H1 (cell line): ENCODE data around the gene DZIP1L. TPM values are rescaled to one million over a fixed set of nuclear protein-coding genes. Genes with fewer than 3 reads are reported as not detected.

ENCODE experiments used
- CTCF ChIA-PET: fragments of 300-600 bp; sonication (Branson Sonifier 250); formaldehyde crosslinking; loops from one replicate; lab custom pipeline; 2021; ENCODE audit not compliant: partially characterized antibody; lab: Charles Lee
- POLR2A ChIA-PET: fragments of 300-600 bp; sonication (Branson Sonifier 250); formaldehyde crosslinking; loops from one replicate; lab custom pipeline; 2021; ENCODE audit warnings: inconsistent platforms; ENCODE audit not compliant: partially characterized antibody; lab: Charles Lee
- DNase-seq, 2 experiments: peaks; one replicate each; pipeline versions ENCODE4 v3.0.0 to v3.0.0-alpha.2; 2010 to 2022; ENCODE audit warnings: low spot score in 2 of 2, low read depth in 1 of 2, mixed read lengths in 1 of 2
- FAIRE-seq: peaks from 2 replicates; lab custom pipeline; 2011; peaks lifted over from hg19 to GRCh38; lab: Jason Lieb, UNC
- H2AFZ ChIP-seq: 2 replicates; pipeline ENCODE4 v1.8.1; 2012; ENCODE audit warnings: low read length, inconsistent platforms
- H2AK5ac ChIP-seq: 2 replicates; pipeline ENCODE4 v1.6.1; 2013; ENCODE audit warnings: low read depth, low read length
- H2BK120ac ChIP-seq: replicated peaks from 2 replicates; pipeline ENCODE3; 2013; ENCODE audit warnings: low read depth, low read length, inconsistent platforms
- H2BK12ac ChIP-seq: 2 replicates; pipeline ENCODE4 v1.6.1; 2013; ENCODE audit warnings: low read depth, low read length
- H2BK15ac ChIP-seq: 2 replicates; pipeline ENCODE4 v1.6.1; 2013; ENCODE audit warnings: low read length
- H2BK20ac ChIP-seq: 2 replicates; pipeline ENCODE4 v1.6.1; 2013; ENCODE audit warnings: low read length
- H2BK5ac ChIP-seq: 2 replicates; pipeline ENCODE4 v1.6.1; 2013; ENCODE audit warnings: low read depth, low read length
- H3K14ac ChIP-seq: 2 replicates; pipeline ENCODE4 v1.6.1; 2013; ENCODE audit warnings: inconsistent platforms; ENCODE audit not compliant: insufficient read length
- H3K18ac ChIP-seq: 2 replicates; pipeline ENCODE4 v1.6.1; 2013; ENCODE audit warnings: low read length; ENCODE audit errors: extremely low read depth
- H3K23ac ChIP-seq: 2 replicates; pipeline ENCODE4 v1.6.1; 2013; ENCODE audit warnings: inconsistent platforms; ENCODE audit not compliant: insufficient read length
- H3K23me2 ChIP-seq: 2 replicates; pipeline ENCODE4 v1.6.1; 2013; ENCODE audit warnings: low read depth, low read length
- H3K27ac ChIP-seq: 2 replicates; pipeline ENCODE4 v1.6.1; 2011; ENCODE audit warnings: low read depth, low read length, inconsistent platforms
- H3K27me3 ChIP-seq, 4 experiments: replicated peaks in 1 of 4; 1 replicate in 1 of 4; 2 replicates in 3 of 4; pipeline versions ENCODE4 v1.6.1 to v1.8.1; 2011 to 2013; ENCODE audit warnings: low read length in 3 of 4, mild to moderate bottlenecking in 3 of 4, inconsistent platforms in 2 of 4, mixed read lengths in 2 of 4, moderate library complexity in 1 of 4; ENCODE audit not compliant: control insufficient read depth in 3 of 4, insufficient read depth in 3 of 4; ENCODE audit errors: extremely low read depth in 1 of 4
- H3K36me3 ChIP-seq, 4 experiments: 2 replicates each; pipeline versions ENCODE4 v1.6.1 to v1.8.1; 2011 to 2013; ENCODE audit warnings: mild to moderate bottlenecking in 4 of 4, low read length in 3 of 4, moderate library complexity in 2 of 4, control low read depth in 1 of 4, inconsistent platforms in 1 of 4; ENCODE audit not compliant: insufficient read depth in 4 of 4, control insufficient read depth in 2 of 4
- H3K4ac ChIP-seq: replicated peaks from 2 replicates; pipeline ENCODE3; 2013; ENCODE audit warnings: low read length, low read depth, mixed read lengths, inconsistent platforms; ENCODE audit not compliant: insufficient read length
- H3K4me1 ChIP-seq, 4 experiments: replicated peaks in 1 of 4; 1 replicate in 1 of 4; 2 replicates in 3 of 4; pipeline versions ENCODE4 v1.6.1 to v1.8.1; 2011 to 2013; ENCODE audit warnings: low read length in 3 of 4, inconsistent platforms in 2 of 4, mixed read lengths in 1 of 4; ENCODE audit not compliant: insufficient read depth in 4 of 4, control insufficient read depth in 3 of 4
- H3K4me2 ChIP-seq, 2 experiments: 2 replicates each; pipeline versions ENCODE4 v1.6.1 to v1.8.1; 2011 to 2013; ENCODE audit warnings: low read depth in 2 of 2, low read length in 2 of 2, control low read depth in 1 of 2, inconsistent platforms in 1 of 2, mild to moderate bottlenecking in 1 of 2; ENCODE audit not compliant: insufficient read depth in 1 of 2
- H3K4me3 ChIP-seq, 4 experiments: fragments of 200-600, 300-600 bp in 1 of 4; sonication (generic), shearing (Covaris generic), sonication (Bioruptor Twin) in 1 of 4; 2 replicates each; pipeline versions ENCODE4 v1.5.1 to v1.8.1; 2011 to 2016; ENCODE audit warnings: low read length in 4 of 4, low read depth in 3 of 4, control low read depth in 2 of 4, inconsistent platforms in 2 of 4, mild to moderate bottlenecking in 2 of 4, mixed read lengths in 1 of 4, moderate library complexity in 1 of 4; ENCODE audit not compliant: insufficient read depth in 2 of 4; ENCODE audit errors: extremely low read depth in 1 of 4
- H3K56ac ChIP-seq: replicated peaks from 2 replicates; pipeline ENCODE3; 2013; ENCODE audit warnings: low read depth, mild to moderate bottlenecking, mixed read lengths, low read length, inconsistent platforms; ENCODE audit not compliant: insufficient read length
- H3K79me1 ChIP-seq: 2 replicates; pipeline ENCODE4 v1.6.1; 2013; ENCODE audit warnings: low read depth, low read length, control low read depth
- H3K79me2 ChIP-seq, 2 experiments: 2 replicates each; pipeline versions ENCODE4 v1.6.1 to v1.8.1; 2012 to 2013; ENCODE audit warnings: low read length in 2 of 2, mild to moderate bottlenecking in 2 of 2, inconsistent platforms in 1 of 2; ENCODE audit not compliant: insufficient read depth in 2 of 2, control insufficient read depth in 1 of 2
- H3K9ac ChIP-seq, 4 experiments: replicated peaks in 1 of 4; 1 replicate in 1 of 4; 2 replicates in 3 of 4; pipeline versions ENCODE4 v1.6.1 to v1.8.1; 2011 to 2013; ENCODE audit warnings: low read depth in 3 of 4, low read length in 3 of 4, control low read depth in 2 of 4, mild to moderate bottlenecking in 2 of 4, moderate library complexity in 2 of 4, inconsistent platforms in 1 of 4; ENCODE audit errors: extremely low read depth in 1 of 4
- H3K9me3 ChIP-seq, 2 experiments: 2 replicates each; pipeline versions ENCODE4 v1.6.1 to v1.8.1; 2012 to 2013; ENCODE audit warnings: mild to moderate bottlenecking in 2 of 2, moderate library complexity in 2 of 2, control low read depth in 1 of 2, inconsistent platforms in 1 of 2, low read depth in 1 of 2, low read length in 1 of 2, mixed read lengths in 1 of 2; ENCODE audit not compliant: insufficient read depth in 2 of 2
- H4K20me1 ChIP-seq, 2 experiments: replicated peaks in 1 of 2; 2 replicates each; pipeline versions ENCODE3 to v1.8.1; 2011 to 2013; ENCODE audit warnings: inconsistent platforms in 2 of 2, low read length in 2 of 2, mild to moderate bottlenecking in 1 of 2; ENCODE audit not compliant: insufficient read depth in 2 of 2, control insufficient read depth in 1 of 2
- H4K5ac ChIP-seq: 2 replicates; pipeline ENCODE4 v1.6.1; 2013; ENCODE audit warnings: low read length, low read depth, mixed read lengths, inconsistent platforms; ENCODE audit not compliant: insufficient read length
- H4K8ac ChIP-seq: 2 replicates; pipeline ENCODE4 v1.8.0; 2013; ENCODE audit warnings: mild to moderate bottlenecking, moderate library complexity, low read length, inconsistent platforms; ENCODE audit not compliant: insufficient read depth; ENCODE audit errors: extremely low read depth
- H4K91ac ChIP-seq: replicated peaks from 2 replicates; pipeline ENCODE3; 2013; ENCODE audit warnings: low read length, mixed read lengths, inconsistent platforms; ENCODE audit not compliant: insufficient read length
- CBX8 ChIP-seq: fragments of 300-800, 300-1000 bp; sonication (generic); IDR thresholded peaks from 2 replicates; pipeline ENCODE4 v1.7.1; 2016; ENCODE audit warnings: low read depth, low read length, borderline replicate concordance
- CTBP2 ChIP-seq: IDR thresholded peaks from 2 replicates; pipeline ENCODE4 v1.7.0; 2011; ENCODE audit warnings: borderline replicate concordance, mild to moderate bottlenecking, moderate library complexity, mixed read lengths, low read length; ENCODE audit not compliant: insufficient read depth, insufficient read length
- EP300 ChIP-seq, 2 experiments: IDR thresholded peaks; 1 replicate in 1 of 2; 2 replicates in 1 of 2; pipeline ENCODE4 v1.6.1; 2011 to 2012; ENCODE audit warnings: low read depth in 2 of 2, low read length in 2 of 2, mild to moderate bottlenecking in 2 of 2, borderline replicate concordance in 1 of 2, inconsistent platforms in 1 of 2, moderate library complexity in 1 of 2
- GTF2F1 ChIP-seq: IDR thresholded peaks from 2 replicates; pipeline ENCODE4 v1.6.1; 2012; ENCODE audit warnings: low read depth, low read length, improper control_type of control experiment, borderline replicate concordance
- KDM5A ChIP-seq: fragments of 200-600 bp; IDR thresholded peaks from 2 replicates; pipeline ENCODE4 v1.7.1; 2012; ENCODE audit warnings: mild to moderate bottlenecking, low read length, inconsistent platforms, mixed read lengths
- NANOG ChIP-seq: IDR thresholded peaks from 2 replicates; pipeline ENCODE4 v1.6.1; 2011; ENCODE audit warnings: low read length, low read depth, mild to moderate bottlenecking, inconsistent platforms; ENCODE audit not compliant: insufficient read depth, poor library complexity, severe bottlenecking
- PHF8 ChIP-seq: fragments of 200-600 bp; sonication (generic); conservative IDR thresholded peaks from 2 replicates; pipeline ENCODE4 v1.7.1; 2012; ENCODE audit warnings: low read depth, mild to moderate bottlenecking, inconsistent platforms, low read length, moderate library complexity
- RFX5 ChIP-seq: IDR thresholded peaks from 2 replicates; pipeline ENCODE4 v1.6.1; 2011; ENCODE audit warnings: low read depth, low read length, improper control_type of control experiment, borderline replicate concordance
- SIN3A ChIP-seq, 2 experiments: IDR thresholded peaks in 1 of 2; conservative IDR thresholded peaks in 1 of 2; 2 replicates each; pipeline ENCODE4 v1.6.1; 2011 to 2012; ENCODE audit warnings: low read length in 2 of 2, improper control_type of control experiment in 1 of 2, low read depth in 1 of 2, mild to moderate bottlenecking in 1 of 2
- SIRT6 ChIP-seq: IDR thresholded peaks from one replicate; pipeline ENCODE4 v1.7.1; 2012; ENCODE audit warnings: low read length, inconsistent platforms
- SP2 ChIP-seq: IDR thresholded peaks from 2 replicates; pipeline ENCODE4 v1.6.1; 2012; ENCODE audit warnings: mild to moderate bottlenecking, low read length, inconsistent platforms
- SP4 ChIP-seq: IDR thresholded peaks from 2 replicates; pipeline ENCODE4 v1.6.1; 2012; ENCODE audit warnings: low read length, inconsistent platforms
- USF2 ChIP-seq: IDR thresholded peaks from 2 replicates; pipeline ENCODE4 v1.6.1; 2011; ENCODE audit warnings: low read length, improper control_type of control experiment
- polyA plus RNA-seq, 7 experiments: library from polyadenylated mRNA; depleted of rRNA in 3 of 7; stranded (reverse) in 5 of 7; unstranded in 2 of 7; fragments of >200 nt in 5 of 7; fragments of 200-250 nt in 2 of 7; gene quantifications; 1 replicate in 5 of 7; 2 replicates in 1 of 7; 4 replicates in 1 of 7; pipeline versions ENCODE4 v1.2.1 to v1.2.3, GENCODE V29; 2011 to 2013; ENCODE audit warnings: missing spikeins in 2 of 7, mixed read lengths in 2 of 7
- total RNA-seq: library from RNA; stranded (reverse); fragmentation: NEBNext Ultra II Directional; extraction: Animal tissue kit (Norgen Biotek cat#: 25700); gene quantifications from 2 replicates; pipeline ENCODE4 v1.2.1, GENCODE V29; 2021

DZIP1L gene
- total and polyA plus RNA-seq, 2 of the 8 experiments (the other 6 are each of a cell fraction or from before 2014, with no cell fraction given), result 6.5 to 8.3 TPM

- CTCF ChIA-PET, result interaction anchor here (0.6 to 1.8 kb wide), 8 partner anchors 8 to 121 kb away, joined by 3 to 9 read pairs (median 4); no protein-coding TSS in a partner anchor
- no peak for FAIRE-seq
- no peak for TF ChIP-seq SP4
- no peak for TF ChIP-seq GTF2F1
- TF ChIP-seq USF2, result no peak
- no peak for TF ChIP-seq EP300 (IDR thresholded peaks at IDR 0.05; ENCODE audit: borderline replicate concordance in 1 of 2, low read depth in 2 of 2, low read length in 2 of 2)
- TF ChIP-seq SIRT6, result no peak
- TF ChIP-seq RFX5, result no peak
- no peak for TF ChIP-seq SIN3A (conservative IDR thresholded peaks at IDR 0.05 in 1 of 2, IDR thresholded peaks at IDR 0.05 in 1 of 2; ENCODE audit: low read depth in 1 of 2, low read length in 2 of 2)
- no peak for TF ChIP-seq SP2
- TF ChIP-seq CTBP2, result no peak
- TF ChIP-seq CBX8, result no peak
- no peak for TF ChIP-seq KDM5A
- no peak for TF ChIP-seq PHF8
- TF ChIP-seq NANOG, result no peak
Measured at GRCh38 chr3:138099417-138099816, 16.0 kb downstream of the DZIP1L start.

More at GRCh38 chr3:138099417-138099816, 16.0 kb downstream of the DZIP1L start:
- Histone ChIP-seq H3K79me1 (no peaks in the 10 kb centered on the region; the same call in 1 of the 2 replicates), H3K4ac (no peak overlapping the region), H3K79me2 (no peaks in the 10 kb centered on the region), H2AK5ac (no peak overlapping the region), H3K18ac (no peak overlapping the region), H3K27me3 (no peaks in the 10 kb centered on the region), H4K91ac (no peak overlapping the region), H3K4me3 (no peak overlapping the region), H3K56ac (no peak overlapping the region), H3K36me3 (peaks cover 0 to 4% (median 2%) of the 10 kb centered on the region in 4 experiments; a peak in 4 of 8 replicates), H4K20me1 (peaks cover 0 to 3% of the 10 kb centered on the region in 2 experiments), H4K8ac (no peak overlapping the region), H2BK120ac (no peak overlapping the region), H2BK20ac (no peak overlapping the region), H3K27ac (no peak overlapping the region), H3K4me2 (0 out of 4 replicates have a peak overlapping the region, but pooled peaks of 1 of the 2 experiments have one; percentile 11), H3K4me1 (peaks cover 0 to 6% (median 1%) of the 10 kb centered on the region in 4 experiments; a peak in 3 of 7 replicates), H3K14ac (no peak overlapping the region), H3K9me3 (no peaks in the 10 kb centered on the region), H2BK15ac (no peak overlapping the region), H2AFZ (no peak overlapping the region), H3K23me2 (peaks cover 2% of the 10 kb centered on the region; the same call in 1 of the 2 replicates), H3K23ac (no peak overlapping the region), H2BK5ac (no peak overlapping the region), H2BK12ac (no peak overlapping the region), H4K5ac (no peak overlapping the region), H3K9ac (no peak overlapping the region)
- DNase-seq, result no peak
- POLR2A ChIA-PET, result interaction anchor here (1.0 kb wide), 1 partner anchor 17 kb away, joined by 3 read pairs; no protein-coding TSS in a partner anchor
